ACC112 (cell line): ENCODE results near the gene TICRR.

Source experiments
- H2AFZ ChIP-seq: fragments of 200-600 bp; sonication (generic); one replicate; pipeline ENCODE4 v1.6.0; 2017; ENCODE audit warnings: antibody characterized with exemption, low read length; ENCODE audit not compliant: unreplicated experiment
- H3K27ac ChIP-seq: fragments of 200-600 bp; sonication (generic); 2 replicates; pipeline ENCODE4 v1.5.1; 2014; ENCODE audit warnings: low read depth, mild to moderate bottlenecking, antibody characterized with exemption, low read length, moderate library complexity
- H3K27me3 ChIP-seq: fragments of 200-600 bp; sonication (generic); 2 replicates; pipeline ENCODE4 v1.6.1; 2014; ENCODE audit warnings: mild to moderate bottlenecking, antibody characterized with exemption, low read length, moderate library complexity, mixed read lengths; ENCODE audit not compliant: insufficient read depth
- H3K36me3 ChIP-seq: fragments of 200-600 bp; sonication (generic); 2 replicates; pipeline ENCODE4 v1.6.1; 2016; ENCODE audit warnings: mild to moderate bottlenecking, antibody characterized with exemption, low read length, moderate library complexity, mixed read lengths; ENCODE audit not compliant: insufficient read depth
- H3K4me1 ChIP-seq: fragments of 200-600 bp; sonication (generic); one replicate; pipeline ENCODE4 v1.6.1; 2016; ENCODE audit warnings: low read length, mixed read lengths; ENCODE audit not compliant: insufficient read depth, unreplicated experiment, control insufficient read depth
- H3K4me3 ChIP-seq: fragments of 200-600 bp; sonication (generic); 2 replicates; pipeline ENCODE4 v1.5.1; 2014; ENCODE audit warnings: mild to moderate bottlenecking, low read depth, low read length
- H3K79me2 ChIP-seq: fragments of 200-600 bp; sonication (generic); one replicate; pipeline ENCODE4 v1.6.0; 2016; ENCODE audit warnings: low read length; ENCODE audit not compliant: control insufficient read depth, unreplicated experiment, insufficient read depth

The TICRR gene

GRCh38 chr15:89629829-89630228 is 54.6 kb downstream of the TICRR start:
- no peak overlapping the region for H2AFZ ChIP-seq
- H3K36me3 ChIP-seq: peaks cover 58% of the 10 kb centered on the region
- no peaks in the 10 kb centered on the region for H3K4me1 ChIP-seq
- no peak overlapping the region for H3K4me3 ChIP-seq
- no peak overlapping the region for H3K27ac ChIP-seq
- no peaks in the 10 kb centered on the region for H3K79me2 ChIP-seq
- H3K27me3 ChIP-seq: no peaks in the 10 kb centered on the region

GRCh38 chr15:89630260-89630659 is 55.0 kb downstream of the TICRR start:
- no peaks in the 10 kb centered on the region for H3K27me3 ChIP-seq
- H3K4me1 ChIP-seq: no peaks in the 10 kb centered on the region
- H3K36me3 ChIP-seq: peaks cover 57% of the 10 kb centered on the region
- no peak overlapping the region for H3K27ac ChIP-seq
- H2AFZ ChIP-seq: no peak overlapping the region
- no peaks in the 10 kb centered on the region for H3K79me2 ChIP-seq
- no peak overlapping the region for H3K4me3 ChIP-seq

GRCh38 chr15:89630974-89631901 is 56.0 kb downstream of the TICRR start:
- H3K27ac ChIP-seq: no peak overlapping the region
- H3K27me3 ChIP-seq: no peaks in the 10 kb centered on the region
- no peak overlapping the region for H2AFZ ChIP-seq
- no peak overlapping the region for H3K4me3 ChIP-seq
- H3K4me1 ChIP-seq: no peaks in the 10 kb centered on the region
- H3K36me3 ChIP-seq: peaks cover 51% of the 10 kb centered on the region
- no peaks in the 10 kb centered on the region for H3K79me2 ChIP-seq

GRCh38 chr15:89631902-89632264 is 56.6 kb downstream of the TICRR start:
- Histone ChIP-seq H3K27me3 (no peaks in the 10 kb centered on the region), H3K4me1 (no peaks in the 10 kb centered on the region), H3K36me3 (peaks cover 49% of the 10 kb centered on the region), H3K4me3 (no peak overlapping the region), H3K79me2 (no peaks in the 10 kb centered on the region), H3K27ac (no peak overlapping the region), H2AFZ (no peak overlapping the region)

- Histone ChIP-seq H3K4me3 (no peak overlapping the region), H3K27ac (no peak overlapping the region), H3K36me3 (peaks cover 41% of the 10 kb centered on the region), H3K4me1 (no peaks in the 10 kb centered on the region), H3K79me2 (no peaks in the 10 kb centered on the region), H3K27me3 (no peaks in the 10 kb centered on the region), H2AFZ (no peak overlapping the region)
Observed at GRCh38 chr15:89632563-89633430, 57.5 kb downstream of the TICRR start.

GRCh38 chr15:89633585-89633984 is 58.3 kb downstream of the TICRR start:
- no peak overlapping the region for H3K27ac ChIP-seq
- H3K4me3 ChIP-seq: no peak overlapping the region
- no peak overlapping the region for H2AFZ ChIP-seq
- no peaks in the 10 kb centered on the region for H3K4me1 ChIP-seq
- no peaks in the 10 kb centered on the region for H3K27me3 ChIP-seq
- peaks cover 41% of the 10 kb centered on the region for H3K36me3 ChIP-seq
- no peaks in the 10 kb centered on the region for H3K79me2 ChIP-seq

GRCh38 chr15:89640245-89640644 is 65.0 kb downstream of the TICRR start:
- Histone ChIP-seq H3K79me2 (no peaks in the 10 kb centered on the region), H3K27ac (no peak overlapping the region), H3K4me3 (no peak overlapping the region), H2AFZ (no peak overlapping the region), H3K4me1 (no peaks in the 10 kb centered on the region), H3K36me3 (peaks cover 17% of the 10 kb centered on the region; the same call in 1 of the 2 replicates), H3K27me3 (no peaks in the 10 kb centered on the region)

- Histone ChIP-seq H3K36me3 (peaks cover 17% of the 10 kb centered on the region; the same call in 1 of the 2 replicates), H2AFZ (no peak overlapping the region), H3K4me3 (no peak overlapping the region), H3K27ac (no peak overlapping the region), H3K4me1 (no peaks in the 10 kb centered on the region), H3K79me2 (no peaks in the 10 kb centered on the region), H3K27me3 (no peaks in the 10 kb centered on the region)
Observed at GRCh38 chr15:89641053-89641452, 65.8 kb downstream of the TICRR start.

- no peak overlapping the region for H2AFZ ChIP-seq
- H3K4me1 ChIP-seq: no peaks in the 10 kb centered on the region
- H3K27ac ChIP-seq: no peak overlapping the region
- no peaks in the 10 kb centered on the region for H3K27me3 ChIP-seq
- no peak overlapping the region for H3K4me3 ChIP-seq
- H3K79me2 ChIP-seq: no peaks in the 10 kb centered on the region
- peaks cover 17% of the 10 kb centered on the region; the same call in 1 of the 2 replicates for H3K36me3 ChIP-seq
Observed at GRCh38 chr15:89642106-89642505, 66.8 kb downstream of the TICRR start.

- Histone ChIP-seq H2AFZ (no peak overlapping the region), H3K36me3 (peaks cover 14% of the 10 kb centered on the region; the same call in 1 of the 2 replicates), H3K79me2 (no peaks in the 10 kb centered on the region), H3K4me3 (no peak overlapping the region), H3K27ac (no peak overlapping the region), H3K27me3 (no peaks in the 10 kb centered on the region), H3K4me1 (no peaks in the 10 kb centered on the region)
Observed at GRCh38 chr15:89645680-89646079, 70.4 kb downstream of the TICRR start.
